ENCODE data around the gene SUPT4H1.

SUPT4H1 gene

DNA sequence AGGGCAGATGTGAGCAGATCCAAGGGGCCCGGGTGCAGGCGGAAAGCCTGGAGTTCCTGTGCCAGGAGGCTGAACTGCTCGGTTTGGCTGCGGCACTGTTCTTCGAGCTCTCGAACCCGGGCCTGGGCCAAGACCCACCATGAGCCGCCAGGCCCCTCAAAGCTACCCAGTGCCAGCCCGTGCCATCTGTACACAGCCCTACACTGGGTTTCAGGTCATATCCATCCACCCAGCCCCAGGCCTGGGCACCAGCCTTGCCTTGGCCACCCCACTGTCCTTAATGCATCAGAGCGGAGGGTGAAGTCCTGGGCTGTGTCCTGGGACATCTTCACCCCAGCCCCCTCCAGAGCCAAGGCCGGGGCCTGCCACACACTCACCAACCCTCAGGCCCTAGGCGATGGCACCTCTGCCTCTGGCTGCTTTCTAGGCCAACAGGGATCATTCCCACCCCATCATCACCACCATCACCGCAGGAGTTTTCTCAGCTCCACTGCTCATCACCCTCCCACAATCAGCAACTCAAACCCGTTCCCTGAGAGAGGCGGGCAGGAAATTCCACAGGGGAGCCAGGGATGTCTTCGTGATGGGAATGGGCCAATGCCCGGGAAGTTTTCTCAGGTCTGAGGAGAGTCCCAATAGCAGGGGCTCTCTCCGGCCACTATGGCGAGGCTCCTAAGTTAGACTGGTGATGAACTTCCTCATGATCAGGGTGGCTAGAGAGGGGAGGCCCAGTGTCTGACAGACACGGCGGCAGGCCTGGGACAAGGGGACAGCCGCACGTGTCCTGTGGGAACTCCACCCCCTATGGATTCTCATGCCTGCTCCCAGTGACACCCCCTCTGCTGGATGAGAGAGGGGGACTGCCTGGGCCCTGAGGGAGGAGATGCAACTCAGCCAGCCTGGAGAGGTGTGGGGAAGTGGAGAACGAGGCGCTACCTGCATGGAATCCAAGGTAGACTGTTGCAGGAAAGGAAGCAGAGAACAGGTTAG is 32.5 kb downstream of the SUPT4H1 start:
- TF ChIP-seq CTCF (IDR thresholded peaks at IDR 0.05; ENCODE audit: borderline replicate concordance, insufficient read depth, low read depth, low read length): no peak
- no peak overlapping the region for H3K4me3 ChIP-seq (ENCODE audit: low read depth, low read length)

DNA sequence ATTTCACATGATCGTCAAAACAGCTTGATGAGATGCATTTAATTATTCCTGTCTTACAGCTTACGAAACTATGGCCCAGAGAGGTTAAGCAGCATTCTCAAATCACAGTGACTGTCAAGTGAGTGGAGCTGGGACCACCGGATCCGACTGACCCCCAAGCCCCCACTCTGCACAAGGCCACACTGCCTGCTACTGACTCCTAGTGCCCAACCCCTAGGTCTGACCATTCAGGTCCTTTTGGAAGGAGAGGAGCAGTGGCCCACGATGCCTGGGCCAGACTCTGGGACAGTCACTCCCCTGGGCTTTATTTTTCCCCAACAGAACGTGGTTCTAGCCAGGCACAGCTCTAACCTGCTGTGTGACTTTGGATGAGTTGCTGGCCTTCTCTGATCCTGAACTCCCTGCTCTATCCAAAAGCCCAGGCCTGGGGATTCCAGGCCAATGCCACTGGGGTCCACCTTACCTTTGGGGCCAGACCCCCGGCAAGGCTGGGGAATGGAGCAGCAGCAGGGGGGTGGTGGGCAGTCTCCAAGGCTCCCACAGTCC is 33.3 kb downstream of the SUPT4H1 start:
- H3K4me3 ChIP-seq (ENCODE audit: low read depth, low read length): no peak overlapping the region
- TF ChIP-seq CTCF (IDR thresholded peaks at IDR 0.05; ENCODE audit: borderline replicate concordance, insufficient read depth, low read depth, low read length): no peak

- no peak for TF ChIP-seq CTCF (IDR thresholded peaks at IDR 0.05; ENCODE audit: borderline replicate concordance, insufficient read depth, low read depth, low read length)
Measured at GRCh38 chr17:58318065-58318481, 33.9 kb downstream of the SUPT4H1 start.

DNA sequence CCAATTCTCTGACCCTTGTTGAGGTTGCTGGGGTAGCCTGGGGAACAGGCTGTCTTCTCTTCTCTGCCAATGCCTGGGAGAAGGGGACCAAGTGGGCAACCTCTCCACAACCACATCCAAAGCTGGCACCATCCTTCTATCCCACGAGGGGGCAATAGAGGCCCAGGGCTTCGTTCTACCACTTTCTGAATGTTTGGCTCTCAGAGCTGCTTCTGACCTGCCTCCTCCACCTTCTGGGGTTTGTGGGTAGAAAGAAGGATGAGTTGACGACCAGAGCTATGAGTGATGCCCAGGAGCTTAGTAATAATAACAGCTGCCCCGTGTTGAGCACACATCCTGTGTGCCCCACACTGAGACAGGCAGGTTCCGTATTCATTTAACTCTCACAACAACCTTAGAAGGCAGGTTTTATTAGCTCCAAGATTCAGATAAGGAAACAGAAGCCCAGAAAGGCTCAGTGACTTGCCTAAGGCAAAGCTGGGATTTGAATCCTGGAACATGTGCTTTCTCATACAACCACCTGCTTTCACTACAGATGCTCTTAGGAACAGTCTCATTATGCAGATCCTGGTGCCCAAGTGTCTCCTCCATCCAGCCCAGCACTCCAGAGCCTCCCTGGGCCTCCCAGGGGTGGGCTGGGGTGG is 34.5 kb downstream of the SUPT4H1 start:
- TF ChIP-seq CTCF (IDR thresholded peaks at IDR 0.05; ENCODE audit: borderline replicate concordance, insufficient read depth, low read depth, low read length): peak; percentile 82
- no peak overlapping the region for H3K4me3 ChIP-seq (ENCODE audit: low read depth, low read length)

More at GRCh38 chr17:58318065-58318481, 33.9 kb downstream of the SUPT4H1 start:
- H3K4me3 ChIP-seq (ENCODE audit: low read depth, low read length): no peak overlapping the region

DNA sequence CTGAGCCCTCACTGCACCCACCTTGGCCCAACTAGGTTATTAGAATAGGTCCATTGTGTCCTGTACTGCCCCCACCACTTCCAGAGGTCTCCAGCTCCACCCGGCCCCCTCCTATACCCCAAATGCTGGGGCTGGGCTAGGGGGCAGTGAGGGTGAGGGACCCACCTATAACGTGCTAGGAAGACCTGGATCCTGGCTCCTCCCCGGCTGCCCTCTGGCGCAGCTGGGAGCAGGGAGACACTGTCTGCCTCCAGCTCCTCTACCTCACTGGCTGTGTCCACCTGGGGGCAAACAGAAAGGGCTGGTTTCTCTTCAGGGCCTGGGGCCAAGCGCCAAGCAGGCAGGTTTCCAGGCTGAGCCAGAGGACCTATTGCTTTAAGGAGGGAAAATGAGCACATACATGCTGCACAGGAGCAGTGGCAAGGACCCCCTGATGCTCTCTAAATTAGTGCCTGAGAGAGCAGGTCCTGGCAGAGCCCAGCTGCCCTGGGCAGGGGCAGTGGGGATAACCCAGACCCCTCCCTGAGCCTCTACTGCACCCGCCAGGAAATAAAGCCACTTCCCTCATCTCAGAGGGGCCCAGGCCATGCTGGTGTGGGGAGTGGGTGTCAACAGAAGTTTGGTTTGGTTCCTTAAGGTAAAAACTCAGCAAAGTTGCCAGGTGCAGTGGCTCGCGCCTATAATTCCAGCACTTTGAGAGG is 35.6 kb downstream of the SUPT4H1 start:
- TF ChIP-seq CTCF (IDR thresholded peaks at IDR 0.05; ENCODE audit: borderline replicate concordance, insufficient read depth, low read depth, low read length): no peak
- no peak overlapping the region for H3K4me3 ChIP-seq (ENCODE audit: low read depth, low read length)

- TF ChIP-seq CTCF (IDR thresholded peaks at IDR 0.05; ENCODE audit: borderline replicate concordance, insufficient read depth, low read depth, low read length): no peak
- no peak overlapping the region for H3K4me3 ChIP-seq (ENCODE audit: low read depth, low read length)
Measured at GRCh38 chr17:58315750-58316149, 36.3 kb downstream of the SUPT4H1 start.
